Measurements from ENCODE around the gene WNT16. TPM values are rescaled to one million over a fixed set of nuclear protein-coding genes. Genes with fewer than 3 reads are reported as not detected.

WNT16 gene
- total RNA-seq, 1 donor from 2014 or later: not detected

DNA sequence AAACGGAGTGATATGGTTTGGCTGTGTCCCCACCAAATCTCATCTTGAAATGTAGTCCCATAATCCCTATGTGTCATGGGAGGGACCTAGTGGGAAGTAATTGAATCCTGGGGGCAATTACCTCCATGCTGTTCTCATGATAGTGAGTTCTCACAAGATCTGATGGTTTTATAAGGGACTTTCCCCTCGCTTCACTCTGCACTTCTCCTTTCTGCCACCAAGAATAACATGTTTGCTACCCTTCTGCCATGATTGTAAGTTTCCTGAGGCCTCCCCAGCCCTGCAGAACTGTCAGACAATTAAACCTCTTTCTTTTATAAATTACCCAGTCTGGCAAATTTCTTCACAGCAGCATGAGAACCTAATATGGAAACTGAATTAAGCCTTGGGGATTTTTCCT is 48.2 kb downstream of the WNT16 start:
- DNase-seq (ENCODE audit: low read depth, low spot score): no peak
- peaks cover 9% of the 10 kb centered on the region for H3K36me3 Mint-ChIP-seq (ENCODE audit: low read depth)
- no peak overlapping the region for H3K4me3 Mint-ChIP-seq
- peaks cover 5% of the 10 kb centered on the region for H3K4me1 Mint-ChIP-seq
- TF ChIP-seq, protein P1, sequence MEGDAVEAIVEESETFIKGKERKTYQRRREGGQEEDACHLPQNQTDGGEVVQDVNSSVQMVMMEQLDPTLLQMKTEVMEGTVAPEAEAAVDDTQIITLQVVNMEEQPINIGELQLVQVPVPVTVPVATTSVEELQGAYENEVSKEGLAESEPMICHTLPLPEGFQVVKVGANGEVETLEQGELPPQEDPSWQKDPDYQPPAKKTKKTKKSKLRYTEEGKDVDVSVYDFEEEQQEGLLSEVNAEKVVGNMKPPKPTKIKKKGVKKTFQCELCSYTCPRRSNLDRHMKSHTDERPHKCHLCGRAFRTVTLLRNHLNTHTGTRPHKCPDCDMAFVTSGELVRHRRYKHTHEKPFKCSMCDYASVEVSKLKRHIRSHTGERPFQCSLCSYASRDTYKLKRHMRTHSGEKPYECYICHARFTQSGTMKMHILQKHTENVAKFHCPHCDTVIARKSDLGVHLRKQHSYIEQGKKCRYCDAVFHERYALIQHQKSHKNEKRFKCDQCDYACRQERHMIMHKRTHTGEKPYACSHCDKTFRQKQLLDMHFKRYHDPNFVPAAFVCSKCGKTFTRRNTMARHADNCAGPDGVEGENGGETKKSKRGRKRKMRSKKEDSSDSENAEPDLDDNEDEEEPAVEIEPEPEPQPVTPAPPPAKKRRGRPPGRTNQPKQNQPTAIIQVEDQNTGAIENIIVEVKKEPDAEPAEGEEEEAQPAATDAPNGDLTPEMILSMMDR (conservative IDR thresholded peaks at IDR 0.05): no peak
- H3K27me3 Mint-ChIP-seq (ENCODE audit: low read depth): no peaks in the 10 kb centered on the region
- no peak overlapping the region for H3K27ac Mint-ChIP-seq (ENCODE audit: unreplicated experiment)
- no peaks in the 10 kb centered on the region for H3K9me3 Mint-ChIP-seq

DNA sequence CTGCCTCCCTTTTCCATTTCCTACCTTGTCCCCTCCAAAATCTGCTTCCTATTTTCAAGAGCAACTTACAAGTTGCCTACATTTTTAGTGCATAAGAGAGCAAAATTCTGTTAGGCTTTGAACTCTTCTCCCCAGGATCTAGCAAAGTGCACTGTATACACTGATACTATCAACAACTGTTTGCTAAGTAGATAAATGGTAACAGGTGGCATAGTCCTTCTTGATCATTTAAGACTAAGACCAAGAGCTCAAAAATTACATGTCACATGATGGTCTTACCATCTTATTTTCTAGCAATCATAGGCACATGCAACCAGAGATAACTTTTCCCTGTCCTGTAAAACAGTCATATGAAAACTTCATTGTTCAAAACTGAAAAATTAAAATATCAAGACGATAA is 51.1 kb downstream of the WNT16 start:
- H3K36me3 Mint-ChIP-seq (ENCODE audit: low read depth): peaks cover 7% of the 10 kb centered on the region
- TF ChIP-seq, protein P1 (conservative IDR thresholded peaks at IDR 0.05): no peak
- peaks cover 2% of the 10 kb centered on the region for H3K4me1 Mint-ChIP-seq
- no peak overlapping the region for H3K4me3 Mint-ChIP-seq
- no peak for DNase-seq (ENCODE audit: low read depth, low spot score)
- H3K9me3 Mint-ChIP-seq: no peaks in the 10 kb centered on the region
- H3K27ac Mint-ChIP-seq (ENCODE audit: unreplicated experiment): no peak overlapping the region
- no peaks in the 10 kb centered on the region for H3K27me3 Mint-ChIP-seq (ENCODE audit: low read depth)

DNA sequence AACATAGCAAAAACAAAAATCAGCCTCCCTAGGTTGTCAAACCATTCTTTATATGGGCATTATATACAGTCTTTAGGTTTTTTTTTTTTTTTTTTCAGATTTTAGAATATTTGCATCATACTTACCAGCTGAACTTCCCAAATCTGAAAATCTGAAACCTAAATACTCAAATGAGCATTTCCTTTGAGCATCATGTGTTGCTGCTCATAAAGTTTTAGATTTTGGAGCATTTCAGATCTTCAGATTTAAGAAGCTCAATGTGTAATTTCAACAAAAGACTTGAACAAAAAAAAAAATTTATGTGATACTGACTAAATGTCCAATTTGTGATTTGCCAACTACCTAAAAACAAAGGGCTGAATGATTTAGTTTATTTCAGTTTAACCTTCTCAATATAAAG is 53.7 kb downstream of the WNT16 start:
- Mint-ChIP-seq H3K9me3 (no peaks in the 10 kb centered on the region), H3K27ac (ENCODE audit: unreplicated experiment) (no peak overlapping the region), H3K27me3 (ENCODE audit: low read depth) (no peaks in the 10 kb centered on the region), H3K4me3 (no peak overlapping the region), H3K4me1 (peaks cover 21% of the 10 kb centered on the region), H3K36me3 (ENCODE audit: low read depth) (no peaks in the 10 kb centered on the region)
- no peak for DNase-seq (ENCODE audit: low read depth, low spot score)
- TF ChIP-seq, protein P1 (conservative IDR thresholded peaks at IDR 0.05): no peak

DNA sequence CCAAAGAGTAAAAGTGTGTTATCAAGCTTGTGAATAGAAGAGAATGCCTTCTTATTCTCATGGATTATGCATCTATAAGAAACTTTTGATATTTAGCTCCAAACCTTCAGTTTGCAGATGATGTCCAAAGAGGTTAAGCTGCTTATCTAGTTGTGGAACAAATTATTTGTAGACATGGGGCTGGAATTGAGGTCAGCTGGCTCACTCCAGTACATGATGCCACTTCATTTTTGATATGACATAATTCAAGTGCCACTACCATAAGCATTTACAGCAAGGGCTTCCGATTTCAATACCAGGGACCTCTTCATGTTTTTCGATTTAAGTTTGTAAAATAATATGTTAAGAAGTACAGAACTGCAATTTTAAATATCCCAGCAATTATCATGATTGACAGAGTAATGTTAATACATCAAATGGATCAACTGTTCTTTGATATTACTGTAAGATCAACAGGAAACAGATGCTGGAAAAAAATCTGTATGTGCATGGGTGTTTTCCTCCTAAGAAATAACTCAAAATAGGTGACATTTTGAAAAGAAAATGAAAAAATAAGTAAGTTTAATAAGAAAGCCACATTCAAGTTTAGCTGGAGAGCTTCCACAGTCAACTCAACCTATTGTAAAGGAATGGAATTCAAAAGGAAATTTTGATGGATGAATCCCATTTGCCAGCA is 54.6 kb downstream of the WNT16 start:
- Mint-ChIP-seq H3K27ac (ENCODE audit: unreplicated experiment) (no peak overlapping the region), H3K4me1 (peaks cover 25% of the 10 kb centered on the region), H3K9me3 (no peaks in the 10 kb centered on the region), H3K36me3 (ENCODE audit: low read depth) (no peaks in the 10 kb centered on the region), H3K27me3 (ENCODE audit: low read depth) (no peaks in the 10 kb centered on the region), H3K4me3 (no peak overlapping the region)
- TF ChIP-seq, protein P1 (conservative IDR thresholded peaks at IDR 0.05): no peak
- no peak for DNase-seq (ENCODE audit: low read depth, low spot score)

DNA sequence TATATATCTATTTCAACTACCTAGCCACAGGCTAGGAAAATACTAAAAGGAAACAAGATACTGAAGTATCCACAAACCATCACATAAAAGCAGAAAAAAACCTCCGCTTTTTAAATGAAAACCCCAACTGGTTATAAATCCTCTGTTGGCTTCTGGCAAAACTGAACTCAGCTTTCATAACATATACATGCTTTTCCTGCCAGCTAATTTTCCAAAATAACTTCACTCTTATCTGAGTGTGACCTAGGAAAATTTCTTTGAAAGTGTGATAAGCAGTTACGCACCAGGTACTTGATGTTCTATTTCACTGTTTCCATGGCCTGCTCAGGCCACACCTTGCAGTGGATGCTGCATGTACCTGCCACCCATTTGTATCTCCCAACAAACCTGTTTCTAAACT is 55.5 kb downstream of the WNT16 start:
- Mint-ChIP-seq H3K9me3 (no peaks in the 10 kb centered on the region), H3K4me1 (peaks cover 34% of the 10 kb centered on the region), H3K27me3 (ENCODE audit: low read depth) (no peaks in the 10 kb centered on the region), H3K27ac (ENCODE audit: unreplicated experiment) (peak overlapping the region; percentile 16), H3K4me3 (no peak overlapping the region), H3K36me3 (ENCODE audit: low read depth) (no peaks in the 10 kb centered on the region)
- TF ChIP-seq, protein P1 (conservative IDR thresholded peaks at IDR 0.05): no peak
- DNase-seq (ENCODE audit: low read depth, low spot score): no peak
